NCI-H2227 treated with DMSO at 0.1 percent for 48 hours (cell line): ENCODE results near the gene HERC3.
A peak's percentile ranks its signal among the peaks of the same experiment; 100 is the strongest.

Experiments used
- DNase-seq: peaks from one replicate; lab custom pipeline; 2025; lab: John Stamatoyannopoulos, UW

The HERC3 gene

DNA sequence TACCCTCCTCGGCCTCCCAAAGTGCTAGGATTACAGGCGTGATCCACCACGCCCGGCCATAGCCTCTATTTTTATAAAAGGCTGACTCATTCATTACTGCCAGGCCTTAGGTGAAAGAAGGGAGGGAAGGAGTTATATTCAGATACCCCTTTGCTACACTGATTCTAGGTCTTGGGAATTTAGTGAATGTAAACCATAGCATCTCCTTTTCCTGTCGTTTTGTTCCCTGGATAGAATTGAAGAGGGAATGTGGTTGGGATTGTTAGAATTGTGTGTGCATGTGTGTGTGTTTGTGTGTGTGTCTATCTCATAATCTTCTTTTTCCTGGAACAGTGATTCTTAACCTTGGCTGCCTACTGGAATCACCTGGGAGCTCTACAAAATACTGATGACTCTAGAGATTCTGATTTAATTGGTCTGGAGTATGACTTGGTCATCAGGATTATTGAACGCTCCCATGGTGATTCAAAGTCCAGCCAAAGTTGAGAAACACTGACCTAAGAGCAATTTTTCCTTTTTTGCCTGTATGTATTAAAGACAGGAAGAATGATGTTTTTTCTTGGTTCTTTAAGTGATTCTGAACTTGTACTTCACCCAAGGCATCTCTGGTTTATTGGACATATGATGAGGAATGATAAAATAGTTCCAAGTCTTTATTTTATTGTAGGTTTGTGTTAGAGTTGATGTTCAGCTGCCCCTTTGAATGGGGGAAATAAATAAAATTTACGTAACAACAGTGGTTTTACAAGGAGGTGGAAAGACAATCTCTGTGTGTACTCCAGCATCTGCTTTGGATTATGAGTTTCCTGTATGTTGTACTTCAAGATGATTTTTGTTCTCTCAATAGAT lies 68.4 kb downstream of the HERC3 start:
- DNase-seq: no peak

DNA sequence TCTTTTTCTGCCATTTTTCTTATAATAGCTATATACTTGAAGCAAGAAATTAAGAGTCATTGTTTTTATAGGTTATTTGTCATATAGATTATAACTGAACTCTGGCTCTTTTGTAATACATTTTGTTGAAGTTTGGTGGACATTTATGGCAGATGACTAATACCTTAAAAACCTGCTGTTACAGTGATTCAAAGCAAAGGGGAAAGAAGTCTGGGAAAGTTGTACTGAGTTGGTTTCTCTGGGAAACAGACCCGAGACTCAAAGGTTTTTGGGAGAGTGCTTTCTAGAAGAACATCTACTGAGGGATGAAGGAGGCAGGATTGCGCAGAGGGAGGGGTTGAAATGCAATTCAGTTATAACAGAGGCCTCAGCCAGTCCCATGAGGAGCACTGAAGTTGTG lies 69.5 kb downstream of the HERC3 start:
- no peak for DNase-seq

DNA sequence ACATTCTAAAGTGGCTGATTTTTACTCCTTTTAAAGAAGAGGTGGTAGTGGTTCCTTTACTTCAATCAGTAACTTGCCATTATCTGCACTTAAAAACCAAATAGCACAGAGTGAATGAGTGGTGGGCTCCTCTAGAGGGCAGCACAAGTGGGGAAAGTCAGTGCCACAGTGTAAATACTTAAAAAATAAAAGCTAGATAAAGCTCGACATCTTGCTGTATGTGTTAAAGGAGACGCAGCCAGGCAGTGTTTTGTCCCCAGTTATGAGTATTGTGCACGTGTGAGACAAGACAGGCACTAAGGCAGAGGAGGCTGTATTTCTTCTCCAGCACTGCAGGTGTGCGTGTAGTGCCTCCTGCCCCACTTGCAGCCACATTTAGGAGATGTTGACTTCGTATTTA lies 80.7 kb downstream of the HERC3 start:
- DNase-seq: no peak

DNA sequence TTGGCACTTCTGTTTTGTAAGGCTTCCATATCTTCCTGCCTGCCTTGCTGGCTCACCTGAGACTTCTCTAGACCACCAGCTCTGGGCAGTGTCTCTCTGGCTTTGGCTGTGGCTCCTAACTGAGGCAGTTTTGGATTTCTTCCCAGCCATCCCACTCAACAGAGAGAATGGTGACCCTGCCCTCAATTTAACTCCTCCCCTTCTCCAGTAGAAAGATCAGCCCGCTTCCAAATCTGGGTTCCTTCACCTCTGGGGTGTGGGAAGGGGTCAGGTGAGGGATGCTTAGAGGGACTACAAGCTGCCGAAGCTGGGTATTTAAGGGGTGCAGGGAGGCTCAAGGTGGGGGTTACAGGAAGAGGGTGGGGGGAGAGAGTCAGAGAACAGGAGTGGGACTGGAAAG lies 81.6 kb downstream of the HERC3 start:
- no peak for DNase-seq

DNA sequence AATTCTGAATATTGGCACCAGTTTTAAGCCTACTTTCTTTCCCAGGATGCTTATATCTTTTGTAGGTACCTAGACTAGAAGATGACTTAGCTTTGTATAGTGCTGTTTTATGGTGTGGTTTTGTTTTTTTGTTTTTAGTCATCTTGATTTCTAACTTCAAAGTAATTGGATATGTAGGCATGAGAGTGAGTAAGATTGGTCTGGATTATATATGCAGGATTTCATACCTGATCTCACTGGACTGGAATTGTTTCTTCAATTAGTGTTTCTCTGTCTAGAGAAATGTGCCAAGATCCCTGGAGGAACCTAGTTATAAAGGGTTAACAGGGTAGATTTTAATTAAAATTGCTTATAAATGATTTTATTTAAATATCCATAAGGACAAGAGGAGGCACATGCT lies 82.3 kb downstream of the HERC3 start:
- DNase-seq: no peak

DNA sequence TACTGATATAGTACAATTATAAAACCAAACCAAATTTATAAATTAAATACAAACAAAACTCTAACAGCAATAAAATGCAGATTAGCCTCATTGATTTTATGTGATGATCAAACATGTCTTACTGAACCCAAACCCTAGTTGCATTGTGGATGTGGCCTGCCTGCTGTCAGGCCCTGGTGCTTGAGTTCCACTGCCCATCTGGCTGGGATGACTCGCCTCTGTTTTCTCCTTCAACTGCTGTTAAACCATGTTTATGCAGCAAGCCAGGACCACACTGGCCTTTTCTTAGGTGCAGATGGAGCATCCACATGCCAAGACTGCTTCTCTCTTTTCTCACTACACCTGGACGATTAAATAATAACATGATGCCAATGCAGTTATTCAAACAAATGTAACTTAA lies 82.7 kb downstream of the HERC3 start:
- DNase-seq: no peak

DNA sequence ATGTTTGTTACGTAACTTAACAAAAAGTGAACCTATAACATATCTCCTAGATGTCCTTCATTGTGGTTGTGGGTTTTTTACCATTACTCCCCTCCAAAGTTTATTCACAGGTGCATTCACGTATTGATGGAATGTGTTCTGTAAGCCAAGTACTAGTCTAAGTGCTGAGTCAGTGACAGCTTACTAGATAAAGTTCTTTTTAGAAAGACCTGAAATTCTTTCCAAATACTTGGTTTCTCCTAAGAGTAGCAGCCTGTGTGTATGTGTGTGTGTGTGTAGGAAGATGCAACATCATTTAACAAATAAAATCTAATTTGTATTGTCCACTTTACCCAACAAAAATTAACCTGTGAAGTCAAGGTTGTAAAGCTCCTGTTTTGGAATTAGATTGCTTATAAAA lies 83.3 kb downstream of the HERC3 start:
- no peak for DNase-seq

DNA sequence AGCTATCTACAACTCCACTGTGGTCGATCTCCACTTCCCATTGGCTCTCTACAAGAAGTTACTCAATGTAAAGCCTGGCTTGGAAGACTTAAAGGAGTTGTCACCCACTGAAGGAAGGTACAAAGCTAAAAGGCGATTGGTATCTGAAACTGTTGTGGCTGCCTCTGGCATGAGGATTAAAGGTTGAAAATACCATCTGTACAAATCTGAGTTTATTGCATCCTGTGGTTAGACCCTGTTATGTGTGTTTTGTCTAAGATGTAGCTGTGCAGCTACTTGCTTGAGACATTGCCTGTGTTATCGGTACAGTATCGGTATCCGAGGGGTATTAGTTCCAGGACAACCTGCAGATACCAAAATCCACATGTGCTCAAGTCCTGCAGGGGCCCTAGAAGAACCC lies 88.9 kb downstream of the HERC3 start:
- DNase-seq: no peak

DNA sequence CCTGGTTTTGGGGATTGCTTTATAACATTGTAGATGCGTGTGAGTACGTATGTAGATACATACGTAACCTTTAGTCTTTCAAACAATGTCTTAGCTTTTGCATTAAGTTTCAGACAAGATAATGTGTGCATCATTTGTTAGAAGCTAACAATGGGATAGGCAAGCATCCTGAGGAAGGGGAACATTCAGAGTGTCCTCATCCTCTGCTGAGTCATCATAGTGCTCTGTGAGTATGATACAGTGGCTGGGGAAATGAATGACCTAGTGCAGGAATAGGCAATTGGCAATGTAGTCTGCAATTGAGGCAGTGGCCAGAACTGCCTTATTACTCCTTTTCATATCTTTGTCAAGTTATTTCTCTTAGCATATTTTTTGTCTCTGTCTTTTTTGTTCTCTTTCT lies 98.1 kb downstream of the HERC3 start:
- no peak for DNase-seq

DNA sequence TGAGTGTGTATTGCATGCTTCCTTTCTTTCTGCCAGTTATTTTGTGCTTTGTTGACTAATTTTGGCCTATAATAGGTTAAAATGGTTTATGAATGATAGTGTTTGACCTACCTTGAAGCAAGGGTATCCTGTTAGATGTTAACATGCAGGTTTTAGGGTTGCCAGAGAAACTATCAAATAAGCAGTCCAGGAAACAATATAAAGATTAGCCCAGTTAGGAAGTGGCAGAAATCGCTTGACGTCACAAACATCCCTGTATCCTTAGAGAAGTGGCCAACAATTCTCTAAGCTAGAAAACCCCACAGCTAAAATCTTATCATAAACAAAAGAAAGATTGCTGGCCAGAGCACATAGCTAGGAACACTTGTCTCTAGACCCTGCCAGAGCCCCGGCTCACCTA lies 101.5 kb downstream of the HERC3 start:
- no peak for DNase-seq

DNA sequence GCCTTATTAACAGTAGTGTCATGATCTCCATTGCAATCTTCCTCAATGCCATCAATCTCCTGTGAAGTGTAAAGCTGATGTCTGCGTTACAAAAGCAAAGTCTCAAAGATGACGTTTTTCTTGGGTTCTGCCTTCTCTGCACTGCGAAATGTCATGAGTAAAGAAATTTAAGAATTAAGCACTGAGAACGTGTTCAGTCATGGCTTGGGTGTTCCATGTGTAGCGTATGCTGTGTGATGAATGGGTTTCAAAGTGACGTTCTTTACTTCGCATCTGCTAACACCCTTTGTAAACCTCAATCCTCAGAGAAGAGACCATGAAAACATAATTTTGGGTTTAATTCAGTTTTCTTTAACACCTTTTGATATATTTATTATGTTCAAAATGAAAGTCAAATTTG lies 104.3 kb downstream of the HERC3 start:
- no peak for DNase-seq

DNA sequence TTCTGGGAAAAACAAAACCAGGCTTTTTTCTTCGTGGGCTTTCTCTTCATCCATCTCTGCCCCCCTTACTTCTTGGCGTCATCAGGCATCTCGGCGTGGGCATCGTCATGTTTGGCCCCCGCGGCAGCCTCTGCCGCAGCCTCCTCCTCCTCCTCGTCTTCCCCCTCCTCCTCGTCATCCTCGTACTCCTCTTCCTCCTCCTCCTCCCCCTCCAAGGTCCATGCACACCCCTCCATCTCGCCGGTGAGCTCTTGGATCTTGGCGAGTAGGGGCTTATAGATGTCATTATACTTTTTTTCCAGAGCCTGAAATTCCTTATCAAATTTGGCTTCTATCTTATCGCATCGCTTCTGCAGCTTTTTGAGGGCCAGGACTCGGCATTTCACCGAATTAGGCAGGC lies 104.9 kb downstream of the HERC3 start:
- no peak for DNase-seq

DNA sequence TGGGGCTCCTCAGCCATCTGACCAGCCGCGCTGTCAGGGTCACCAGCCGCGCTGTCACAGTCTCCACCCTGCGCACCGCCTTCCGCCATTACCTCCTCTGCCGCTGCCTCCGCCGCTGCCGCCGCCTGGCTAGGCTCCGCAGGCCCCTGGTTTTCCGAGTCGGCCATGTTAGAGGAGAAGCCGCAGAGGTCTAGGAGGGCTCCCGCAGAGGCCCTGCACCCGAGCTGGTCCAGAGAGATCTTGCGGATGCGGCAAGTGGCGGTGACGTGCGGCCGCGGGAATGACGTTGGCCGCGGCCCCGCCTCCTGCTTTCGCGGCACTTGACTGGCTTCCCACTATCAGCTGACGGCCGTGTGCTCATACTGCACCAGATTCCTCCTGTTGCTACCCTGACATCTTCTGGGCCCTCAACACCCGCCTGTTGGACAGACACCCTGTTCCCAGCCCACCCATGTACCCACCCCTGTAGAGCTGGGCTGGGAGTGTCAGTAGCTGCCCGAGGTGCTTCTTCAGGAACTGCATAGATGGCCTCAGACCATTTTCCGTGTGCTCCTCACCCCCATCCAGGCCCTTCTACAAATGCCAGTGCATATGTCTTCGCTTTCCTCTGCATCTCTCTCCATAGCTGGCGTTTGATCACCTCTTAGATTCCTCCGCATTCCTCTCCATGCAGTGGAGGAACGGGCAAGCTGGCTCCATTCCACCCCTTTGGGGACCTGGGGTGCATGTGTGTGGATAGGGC lies 105.5 kb downstream of the HERC3 start, which contains the start of gene NAP1L5:
Gene NAP1L5 (minus strand): TSS at position 242 of the 742 bp plus-strand sequence. CDS start 75 bp downstream, at position 167.
- DNase-seq: no peak

DNA sequence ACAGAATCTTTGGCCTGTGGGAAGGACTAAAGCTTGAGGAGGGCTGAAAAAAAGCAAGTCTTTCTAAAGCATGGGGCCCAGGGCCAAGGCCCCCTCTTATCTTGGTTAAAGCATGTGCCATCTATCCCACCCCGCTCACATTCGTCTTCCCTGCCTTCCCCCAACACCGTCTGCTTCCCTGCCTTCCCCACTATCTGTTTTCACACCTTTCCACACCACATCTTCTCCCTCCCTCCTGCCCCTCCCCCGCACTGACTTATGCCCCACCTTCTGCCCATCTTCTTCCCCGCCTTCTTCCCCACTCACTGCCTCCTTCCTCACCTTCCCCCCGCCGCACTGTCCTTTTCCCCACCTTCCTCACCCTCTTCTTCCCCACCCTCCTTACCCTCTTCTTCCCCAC lies 106.2 kb downstream of the HERC3 start:
- DNase-seq: no peak

DNA sequence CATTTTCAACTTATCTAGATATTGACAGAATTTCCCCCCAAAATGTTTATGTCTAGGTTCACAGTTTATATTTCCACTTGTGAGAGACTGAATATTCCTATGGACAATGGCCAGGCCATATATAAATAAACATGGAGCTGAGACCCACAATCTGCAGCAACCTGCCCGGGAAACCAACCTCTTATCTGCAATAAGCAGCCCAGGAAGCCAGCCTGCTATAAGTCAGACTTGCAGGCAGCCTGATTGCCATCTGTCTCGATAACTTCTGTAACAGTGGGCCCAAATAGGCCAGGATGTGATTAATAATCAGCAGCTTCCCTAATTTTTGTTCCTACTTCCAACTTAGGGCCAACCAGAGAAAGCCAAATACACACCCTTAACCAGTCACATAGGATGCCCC lies 110.5 kb downstream of the HERC3 start:
- no peak for DNase-seq

DNA sequence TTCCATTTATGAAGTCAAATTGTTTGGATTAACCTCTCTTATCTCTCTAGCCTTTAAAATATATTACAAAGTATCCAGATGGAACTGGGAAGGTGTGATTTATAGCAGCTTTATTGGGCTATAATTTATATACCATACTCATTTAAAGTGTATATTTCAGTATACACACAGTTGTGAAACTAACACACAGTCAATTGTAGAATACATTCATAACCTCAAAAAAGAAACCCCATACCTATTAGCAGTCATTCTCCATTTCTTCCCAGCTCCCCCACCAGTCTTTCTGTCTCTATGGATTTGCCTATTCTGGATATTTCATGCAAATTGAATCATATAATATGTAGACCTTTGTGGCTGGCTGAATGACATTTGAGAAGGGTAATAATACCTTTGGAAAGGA lies 112.9 kb downstream of the HERC3 start:
- DNase-seq: no peak

DNA sequence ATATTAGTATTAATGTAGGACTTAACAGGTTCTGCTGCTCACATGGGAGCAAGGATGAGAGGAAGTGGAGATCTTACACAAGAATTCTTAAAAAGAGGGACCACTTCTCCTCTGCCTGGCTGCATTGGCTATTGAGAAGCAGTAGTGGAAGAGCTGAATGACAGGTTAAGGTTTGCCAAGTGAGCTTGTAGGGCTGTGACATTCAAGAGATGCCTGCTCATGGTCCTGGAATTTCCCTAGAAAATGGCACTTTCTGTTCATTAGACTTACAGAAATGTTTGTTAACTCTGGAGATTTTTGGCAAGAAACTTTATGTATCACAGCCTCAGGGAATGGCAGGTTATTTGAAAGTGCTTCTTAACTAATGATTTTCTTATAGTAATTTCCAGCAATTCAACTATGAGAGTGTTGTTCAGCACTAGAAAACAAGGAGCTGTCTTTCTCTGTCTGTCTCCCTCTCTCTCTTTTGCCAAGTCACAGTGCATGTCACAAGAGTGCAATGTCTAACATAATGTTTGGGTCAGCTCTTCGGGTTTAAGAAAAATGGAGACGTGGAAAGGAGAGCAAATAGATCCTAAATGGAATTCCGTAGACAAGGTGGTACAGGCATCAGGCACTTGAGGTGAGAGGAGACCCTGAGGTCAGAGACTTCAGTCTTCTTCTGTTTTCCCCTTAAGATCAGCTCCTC lies 113.7 kb downstream of the HERC3 start:
- no peak for DNase-seq

DNA sequence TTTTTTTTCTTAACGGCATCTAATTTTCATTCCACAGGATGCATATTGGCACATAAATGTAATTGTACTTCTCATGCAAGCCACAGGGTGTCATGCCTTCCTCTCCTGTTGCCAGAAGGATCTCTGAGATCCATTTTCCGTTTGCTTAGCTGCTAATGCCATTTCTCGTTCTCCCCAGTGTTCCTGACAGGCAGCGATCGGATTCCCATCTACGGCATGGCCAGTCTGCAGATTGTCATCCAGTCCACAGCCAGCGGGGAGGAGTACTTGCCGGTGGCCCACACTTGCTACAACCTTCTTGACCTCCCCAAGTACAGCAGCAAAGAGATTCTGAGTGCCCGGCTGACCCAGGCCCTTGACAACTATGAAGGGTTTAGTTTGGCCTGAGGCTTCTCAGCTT lies 114.3 kb downstream of the HERC3 start:
- DNase-seq: peak; percentile 50

DNA sequence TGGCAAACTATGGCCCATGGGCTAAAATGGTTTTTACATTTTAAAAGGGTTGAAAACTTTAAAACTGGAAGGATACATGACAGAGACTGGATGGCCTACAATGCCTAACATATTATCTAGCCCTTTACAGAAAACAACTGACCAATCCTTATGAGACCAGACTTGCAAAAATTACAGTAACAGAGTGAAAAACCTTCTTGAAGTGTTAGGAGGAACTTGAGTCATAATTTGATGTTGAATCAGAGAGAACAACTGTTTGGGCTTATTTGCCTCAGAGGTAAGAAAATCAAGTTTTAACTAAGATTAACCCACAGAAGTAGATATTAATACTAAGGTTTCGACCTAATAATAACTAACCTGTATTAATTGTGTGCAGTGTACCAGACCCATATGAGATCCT lies 117.7 kb downstream of the HERC3 start:
- no peak for DNase-seq

DNA sequence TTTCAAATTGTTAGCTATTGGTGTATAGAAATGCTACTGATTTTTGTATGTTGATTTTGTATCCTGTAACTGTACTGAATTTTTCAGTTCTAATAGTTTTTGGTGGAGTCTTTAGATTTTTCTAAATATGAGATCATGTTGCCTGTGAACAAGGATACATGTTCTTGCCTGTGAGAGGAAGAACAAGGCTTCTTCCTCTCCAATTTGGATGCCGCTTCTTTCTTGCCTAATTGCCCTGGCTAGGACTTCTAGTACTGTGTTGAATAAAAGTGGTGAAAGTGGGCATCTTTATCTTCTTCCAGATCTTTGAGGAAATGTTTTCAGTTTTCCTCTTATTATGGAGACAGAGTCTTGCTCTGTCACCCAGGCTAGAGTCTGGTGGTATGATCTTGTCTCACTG lies 121.5 kb downstream of the HERC3 start:
- no peak for DNase-seq

DNA sequence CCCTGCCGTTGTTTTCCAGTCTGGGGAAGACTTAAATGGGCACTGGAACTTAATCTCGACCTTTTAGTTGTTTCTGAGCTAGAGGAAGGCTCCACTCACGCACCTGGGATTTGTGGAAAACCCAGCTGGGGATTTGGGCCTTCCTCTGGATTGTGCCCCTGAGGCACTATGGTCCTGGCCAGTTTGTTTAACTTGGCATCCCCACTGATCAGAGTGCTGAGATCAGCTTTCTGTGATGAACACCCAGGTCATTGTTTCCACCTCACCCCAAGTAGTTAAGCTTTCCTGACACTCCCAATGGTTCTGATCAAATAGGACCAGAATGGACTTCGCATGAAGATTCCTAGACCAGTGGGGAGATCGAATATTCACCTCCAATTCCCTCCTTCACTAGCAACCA lies 125.8 kb downstream of the HERC3 start:
- DNase-seq: no peak

DNA sequence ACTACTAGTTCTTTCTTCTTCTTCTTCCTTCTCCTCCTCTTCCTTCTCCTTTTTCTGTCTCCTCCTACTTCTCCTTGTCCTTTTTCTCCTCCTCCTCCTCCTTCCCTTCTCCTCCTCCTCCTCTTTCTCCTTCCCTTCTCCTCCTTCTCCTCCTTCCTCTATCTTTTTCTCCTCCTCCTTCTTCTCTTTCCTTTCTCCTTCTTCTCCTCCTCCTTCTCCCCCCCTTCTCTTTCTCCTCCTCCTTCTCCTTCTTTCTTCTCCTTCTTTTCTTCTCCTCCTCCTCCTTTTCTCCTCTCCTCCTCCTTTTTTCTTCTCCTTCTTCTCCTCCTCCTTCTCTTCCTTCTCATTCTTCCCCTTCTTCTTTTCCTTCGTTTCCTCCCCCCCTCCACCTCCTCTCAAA lies 127.1 kb downstream of the HERC3 start:
- no peak for DNase-seq
